Spleen (tissue), 7 donors: ENCODE data around the gene SLC6A7.

Source experiments
- CTCF ChIP-seq, 11 experiments: fragments of 200-600 bp in 7 of 11; fragments of 450-650 bp in 4 of 11; sonication (generic) in 4 of 11; IDR thresholded peaks in 8 of 11; conservative IDR thresholded peaks in 3 of 11; 1 replicate in 7 of 11; 2 replicates in 4 of 11; pipeline versions ENCODE4 v1.4.0 to v1.8.0; 2016 to 2021; ENCODE audit warnings: antibody characterized with exemption in 11 of 11, inconsistent platforms in 4 of 11, mild to moderate bottlenecking in 1 of 11
- POLR2A ChIP-seq, 3 donors: fragments of 450-650 bp; IDR thresholded peaks; one replicate each; pipeline ENCODE4 v1.5.1; 2017; ENCODE audit warnings: antibody characterized with exemption in 3 of 3, mild to moderate bottlenecking in 1 of 3
- donor health status: DM: no; HTN: no; CAD: no; lungs with moderate emphysema.
- donor health status: DM: no; HTN: no; CAD: no.
- donor health status: DM: no; HTN: no; CAD: no.

GRCh38 chr5:150203832-150204589 is 14.1 kb downstream of the SLC6A7 start:
- no peak for TF ChIP-seq CTCF (IDR thresholded peaks at IDR 0.05 in 8 of 11, conservative IDR thresholded peaks at IDR 0.05 in 3 of 11)
- no peak for TF ChIP-seq POLR2A (IDR thresholded peaks at IDR 0.05)
